HS-27A (cell line): ENCODE results near the gene OTOS.

Experiments used
- DNase-seq: peaks from one replicate; pipeline ENCODE4 v3.0.0-alpha.2; 2012; ENCODE audit warnings: low read depth, missing footprints

OTOS gene

DNA sequence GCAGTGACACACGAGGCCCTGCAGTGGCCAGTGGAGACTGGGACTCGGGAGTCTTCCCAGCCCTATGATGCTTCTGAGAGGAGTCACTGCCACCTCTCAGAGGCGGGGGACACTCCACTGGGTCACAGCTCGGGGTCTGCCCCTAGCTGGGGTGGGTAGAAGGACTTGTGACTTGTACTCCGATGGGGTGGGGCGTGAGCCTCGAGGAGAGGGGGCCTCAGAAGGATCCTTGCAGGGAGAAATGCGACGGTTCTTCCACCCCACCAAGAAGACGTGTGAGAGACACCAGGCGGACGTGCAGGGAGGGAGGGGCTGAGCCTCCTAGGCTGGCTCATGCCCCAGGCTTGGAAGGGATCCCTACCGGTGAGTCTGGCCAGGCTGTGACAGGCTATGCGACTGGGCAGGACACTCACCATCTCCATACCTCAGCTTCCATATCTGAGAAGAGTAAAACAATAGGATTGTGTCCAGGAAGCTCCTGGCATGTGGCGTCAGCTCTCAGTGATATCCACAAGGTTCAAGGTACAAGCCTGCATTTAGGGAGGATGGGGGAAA, 11.1 kb upstream of the OTOS start:
- DNase-seq: no peak

DNA sequence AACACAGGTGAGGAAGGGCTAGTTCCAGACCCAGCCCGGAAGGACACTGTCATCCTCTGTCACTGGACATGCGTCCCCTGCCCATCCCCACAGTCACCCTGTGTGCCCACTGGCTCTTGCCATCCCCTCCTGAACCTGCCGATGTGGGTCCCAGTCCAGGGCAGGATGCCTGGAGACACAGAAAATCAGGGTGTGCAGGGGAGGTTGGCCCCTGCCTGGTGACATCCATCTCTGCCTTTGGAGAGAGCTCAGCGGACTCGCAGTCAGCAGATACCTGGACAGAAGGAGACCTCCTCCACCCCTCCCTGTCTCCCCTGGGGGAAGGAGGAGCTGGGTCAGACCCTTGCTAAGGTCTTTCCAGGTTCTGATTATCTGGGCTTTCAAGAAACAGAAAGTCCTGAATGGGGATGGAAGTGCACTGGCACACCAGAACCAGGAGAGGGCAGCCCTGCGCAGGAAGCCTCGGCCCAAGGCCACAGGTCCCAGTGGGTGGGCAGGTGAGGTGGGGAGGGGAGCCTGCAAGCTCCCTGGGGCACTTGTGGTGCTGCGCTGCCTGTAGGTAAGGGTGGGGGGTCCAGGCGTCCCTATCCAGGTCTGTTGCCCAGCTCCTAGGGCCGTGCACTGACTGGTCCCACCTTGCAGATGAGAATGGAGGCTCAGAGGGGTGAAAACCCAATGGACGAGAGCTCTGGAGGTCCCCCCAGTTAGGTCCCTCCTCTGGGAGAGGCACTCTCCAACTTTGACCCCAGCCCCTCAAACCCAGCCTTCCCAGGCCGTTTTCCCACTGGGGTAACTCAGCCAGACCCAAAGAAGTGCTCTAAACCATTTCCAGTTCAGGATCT, 9.7 kb upstream of the OTOS start:
- DNase-seq: no peak

GRCh38 chr2:240147911-240148587, 7.6 kb upstream of the OTOS start:
- DNase-seq: no peak

DNA sequence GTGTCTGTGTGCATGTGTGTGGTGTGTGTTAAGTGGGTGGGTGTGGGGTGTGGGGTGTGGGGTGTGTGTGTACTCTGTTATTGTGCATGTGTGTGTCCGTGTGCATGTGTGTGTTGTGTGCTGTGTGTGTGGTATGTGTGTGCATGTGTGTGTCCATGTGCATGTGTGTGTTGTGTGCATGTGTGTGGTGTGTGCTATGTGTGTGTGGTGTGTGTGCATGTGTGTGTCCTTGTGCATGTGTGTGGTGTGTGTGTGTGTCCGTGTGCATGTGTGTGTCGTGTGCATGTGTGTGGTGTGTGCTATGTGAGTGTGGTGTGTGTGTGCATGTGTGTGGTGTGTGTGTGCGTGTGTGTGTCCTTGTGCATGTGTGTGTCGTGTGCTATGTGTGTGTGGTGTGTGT, 6.9 kb upstream of the OTOS start:
- DNase-seq: no peak

DNA sequence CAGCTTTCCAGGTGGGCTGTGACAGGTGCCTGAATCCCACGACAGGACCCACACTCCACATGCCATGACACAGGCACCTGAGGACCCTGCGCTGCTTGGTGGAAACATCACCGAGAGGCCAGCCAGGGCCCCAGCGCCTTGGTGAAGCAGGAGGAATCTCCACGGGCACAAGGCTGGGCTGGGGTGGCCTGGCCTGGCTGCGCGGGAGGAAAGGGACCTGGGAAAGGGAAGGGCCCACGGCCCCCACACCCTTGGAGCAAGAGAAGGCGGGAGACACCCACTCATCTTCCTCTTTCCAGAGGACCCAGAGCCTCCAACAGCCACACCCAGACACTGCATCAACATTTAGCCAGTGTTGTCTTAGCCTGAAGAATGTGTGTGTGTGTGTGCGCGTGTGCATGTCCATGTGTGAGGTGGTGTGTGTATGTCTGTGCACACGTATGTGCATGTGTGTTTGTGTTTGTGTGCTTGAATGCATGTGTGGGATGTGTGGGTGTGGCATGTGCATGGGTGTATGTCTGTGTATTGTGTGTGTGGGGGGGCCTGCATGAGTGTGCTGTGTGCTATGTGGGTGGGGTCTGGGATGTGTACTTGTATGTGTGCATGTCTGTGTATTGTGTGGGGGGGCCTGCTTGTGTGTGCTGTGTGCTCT, 6.3 kb upstream of the OTOS start:
- no peak for DNase-seq

GRCh38 chr2:240146141-240146561, 5.7 kb upstream of the OTOS start:
- DNase-seq: no peak

- DNase-seq: no peak
Observed at GRCh38 chr2:240145461-240145860, 5.0 kb upstream of the OTOS start.

DNA sequence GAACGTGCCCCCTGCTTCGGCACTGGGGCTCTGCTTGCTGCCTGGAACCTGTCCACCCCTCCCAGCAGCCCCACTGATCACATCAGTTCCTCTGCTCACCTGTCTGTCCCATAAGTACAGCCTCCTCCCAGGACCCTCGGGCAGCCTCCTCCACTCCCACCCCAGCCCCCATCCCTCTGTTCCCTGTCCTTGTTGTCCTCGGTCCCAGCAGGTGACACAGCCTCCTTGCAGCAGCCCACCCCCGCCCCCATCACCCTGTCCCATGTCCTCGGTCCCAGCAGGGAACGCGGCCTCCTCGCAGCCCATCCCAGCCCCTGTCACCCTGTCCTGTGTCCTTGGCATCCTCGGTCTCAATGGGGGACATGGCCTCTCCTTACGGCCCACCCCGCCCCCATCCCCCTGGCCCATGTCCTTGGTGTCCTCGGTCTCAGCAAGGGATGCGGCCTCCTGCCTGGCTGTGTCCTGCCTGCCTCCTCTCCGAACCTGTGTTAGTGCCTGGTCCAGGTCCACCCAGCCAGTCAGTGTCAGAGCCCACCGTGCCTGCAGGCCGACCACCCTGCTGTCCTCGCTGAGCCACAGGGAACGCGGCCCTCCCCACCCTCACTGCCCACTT, 4.3 kb upstream of the OTOS start:
- no peak for DNase-seq

GRCh38 chr2:240143801-240144648, 3.6 kb upstream of the OTOS start:
- DNase-seq: no peak

- DNase-seq: no peak
Observed at GRCh38 chr2:240143276-240143675, 2.8 kb upstream of the OTOS start.

- no peak for DNase-seq
Observed at GRCh38 chr2:240142859-240143258, 2.4 kb upstream of the OTOS start.

DNA sequence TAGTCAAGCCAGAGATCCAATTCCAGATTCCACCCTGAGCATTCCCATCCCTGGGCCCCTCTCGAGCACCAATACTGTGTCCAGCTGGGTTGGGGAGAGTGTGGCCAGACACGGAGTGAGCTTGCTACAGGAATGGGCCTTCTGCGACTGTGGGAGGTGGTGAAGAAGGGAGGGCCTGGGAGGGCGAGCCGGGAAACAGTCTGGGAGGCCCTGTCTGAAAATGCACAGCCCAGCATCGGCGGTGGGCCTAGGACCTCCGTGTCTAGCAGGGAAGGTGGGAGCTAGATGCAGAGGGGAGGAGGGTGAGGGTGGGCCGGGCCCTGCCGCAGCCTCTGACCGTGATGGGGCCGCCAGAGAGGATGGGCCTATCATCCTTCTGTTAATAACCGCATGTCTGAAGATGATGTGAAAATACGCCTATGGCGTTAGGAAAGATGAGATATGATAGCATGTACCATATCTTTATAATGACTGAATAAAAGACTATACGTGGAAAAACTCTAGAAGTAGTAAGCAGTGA, 1.9 kb upstream of the OTOS start:
- DNase-seq: no peak

DNA sequence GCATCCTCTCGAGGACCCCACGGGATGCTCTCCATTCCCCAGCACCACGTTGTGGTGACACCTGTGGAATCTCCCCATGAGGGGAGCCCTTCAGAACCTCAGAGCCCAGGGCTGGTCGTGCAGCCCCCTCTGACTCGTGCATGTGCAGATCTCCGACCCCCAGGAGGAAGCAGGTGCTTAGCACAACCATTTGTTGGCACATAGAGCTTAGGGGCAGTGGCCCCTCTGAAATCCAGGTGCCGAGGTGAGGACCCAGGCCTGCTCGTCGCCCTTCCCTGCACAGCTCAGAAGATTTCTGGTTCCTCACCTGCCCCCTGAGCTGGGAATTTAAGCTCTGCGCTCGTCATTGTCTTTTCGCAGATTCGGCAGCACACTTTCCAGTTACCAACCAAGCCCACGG, 1.3 kb upstream of the OTOS start:
- DNase-seq: no peak

DNA sequence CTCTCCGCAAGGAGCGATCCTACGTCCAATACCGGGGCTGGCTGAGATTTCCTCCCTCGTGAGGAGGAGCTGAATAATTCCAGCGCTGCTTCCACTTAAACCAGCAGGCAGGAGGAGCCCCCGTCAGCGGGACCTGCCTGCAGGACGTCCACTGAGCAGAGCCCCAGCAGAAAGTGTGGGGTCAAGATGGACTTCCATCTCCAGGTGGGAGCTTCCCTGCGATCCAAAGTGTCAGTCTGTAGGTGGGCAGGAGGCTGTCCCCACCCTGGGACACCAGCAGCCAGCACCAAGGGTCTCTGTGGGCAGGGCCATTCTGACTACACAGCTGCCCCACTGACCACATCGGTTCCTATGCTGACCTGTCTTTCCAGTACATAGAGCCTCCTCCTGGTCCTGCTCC, 462 bp upstream of the OTOS start:
- no peak for DNase-seq

DNA sequence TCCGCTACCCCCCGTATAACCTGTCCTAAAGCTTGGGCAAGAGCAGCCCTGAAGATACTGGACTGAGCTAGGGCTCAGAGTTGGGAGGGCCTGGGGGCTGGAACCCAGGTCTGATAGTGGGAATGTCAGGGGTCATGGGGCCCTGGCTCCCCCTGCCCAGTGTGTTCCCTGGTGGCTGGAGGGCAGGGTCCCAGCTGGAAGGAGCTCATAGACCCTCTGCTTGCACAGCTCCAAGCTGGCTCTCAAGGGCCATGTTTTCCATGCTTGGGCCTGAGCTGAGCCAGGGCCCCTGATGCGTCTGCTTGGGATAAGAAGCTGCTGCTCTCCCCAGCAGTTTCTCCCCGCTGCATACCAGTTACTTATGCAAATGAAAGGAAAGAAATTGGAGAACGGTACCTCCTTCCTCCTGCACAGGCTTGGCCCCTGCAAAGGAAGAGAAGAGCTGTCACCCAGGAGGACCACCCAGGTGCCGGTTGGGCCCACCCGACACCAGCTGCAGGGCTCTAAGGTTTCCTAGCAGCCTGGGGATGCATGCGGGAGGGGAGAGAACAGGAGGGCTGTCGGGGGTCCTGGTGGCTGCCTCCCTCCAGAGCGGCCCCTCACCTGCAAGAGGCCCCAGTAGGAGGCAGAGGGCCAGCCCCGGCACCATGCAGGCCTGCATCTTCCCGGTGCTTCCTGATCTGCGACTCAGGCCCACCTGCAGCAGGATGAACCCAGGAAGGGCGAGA, 628 bp downstream of the OTOS start:
- no peak for DNase-seq

GRCh38 chr2:240139011-240139441, 1.4 kb downstream of the OTOS start:
- DNase-seq: no peak

GRCh38 chr2:240138254-240138984, 2.0 kb downstream of the OTOS start:
- no peak for DNase-seq

- no peak for DNase-seq
Observed at GRCh38 chr2:240137596-240138253, 2.7 kb downstream of the OTOS start.

- no peak for DNase-seq
Observed at GRCh38 chr2:240136671-240137292, 3.7 kb downstream of the OTOS start.
